IPS-18c (cell line): Measurements from ENCODE around the gene ENOPH1.

Source experiments
- H3K4me3 ChIP-seq: 2 replicates; pipeline ENCODE4 v1.7.0; 2013; ENCODE audit warnings: low read depth, mild to moderate bottlenecking, low read length, moderate library complexity; ENCODE audit not compliant: insufficient read depth
- H3K9me3 ChIP-seq: one replicate; pipeline ENCODE4 v1.6.1; 2013; ENCODE audit warnings: mild to moderate bottlenecking, low read length, moderate library complexity; ENCODE audit not compliant: control insufficient read depth, insufficient read depth

ENOPH1 gene

DNA sequence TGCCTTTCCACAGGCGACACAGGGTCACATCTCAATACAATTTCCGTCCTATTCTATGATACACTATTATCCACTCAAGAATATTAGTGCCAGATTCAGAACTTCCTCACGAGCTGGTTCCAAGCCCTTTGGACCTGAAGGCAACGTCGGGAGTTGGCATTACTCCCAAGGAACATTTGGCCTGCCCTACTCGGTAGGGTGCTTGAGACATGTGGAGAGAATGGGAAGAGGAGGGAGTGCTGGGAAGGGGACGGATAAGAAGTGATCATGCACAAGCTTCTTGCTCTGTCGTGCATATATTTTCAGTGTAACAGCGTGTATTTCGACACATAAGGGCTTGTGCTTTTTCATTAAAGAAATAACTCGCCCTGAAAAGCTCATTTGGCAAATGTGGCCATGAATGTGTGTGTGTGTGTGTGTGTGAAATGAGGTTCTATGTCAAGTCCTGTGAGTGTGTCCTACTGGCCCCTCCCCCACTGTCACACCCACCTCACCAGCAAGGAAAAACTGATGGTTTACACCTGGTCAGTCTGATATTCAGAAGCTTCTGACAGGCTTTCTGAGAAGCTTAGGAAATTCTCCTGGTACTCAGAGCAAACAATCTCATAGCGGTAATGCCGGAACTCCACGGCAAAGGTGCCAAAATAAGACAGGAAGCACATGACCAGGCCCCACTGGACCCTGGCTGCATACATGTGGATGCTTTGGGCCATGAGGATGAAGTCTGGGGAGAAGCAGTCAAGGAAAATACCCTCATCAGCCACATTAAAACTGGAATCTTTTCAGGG lies 54.8 kb downstream of the ENOPH1 start:
- no peak overlapping the region for H3K4me3 ChIP-seq
- H3K9me3 ChIP-seq: no peaks in the 10 kb centered on the region

DNA sequence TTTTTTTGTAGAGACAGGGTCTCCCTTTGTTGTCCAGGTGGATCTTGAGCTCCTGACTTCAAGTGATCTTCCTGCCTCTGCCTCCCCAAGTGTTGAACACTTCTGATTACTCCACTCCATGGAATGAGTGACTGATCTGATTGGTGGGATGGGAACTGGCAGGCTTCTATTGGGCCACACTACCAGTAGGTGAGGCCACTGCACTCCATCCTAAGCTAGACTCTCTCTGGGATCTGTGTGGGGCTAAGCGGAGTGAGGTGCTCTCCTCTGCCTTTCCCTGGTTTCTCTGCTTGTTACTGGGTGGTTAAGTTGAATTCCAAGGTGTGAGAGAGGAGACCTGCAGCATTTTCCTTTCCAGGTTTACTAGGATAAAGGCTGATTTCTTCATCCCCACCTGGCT lies 58.7 kb downstream of the ENOPH1 start:
- H3K9me3 ChIP-seq: no peaks in the 10 kb centered on the region
- no peak overlapping the region for H3K4me3 ChIP-seq

DNA sequence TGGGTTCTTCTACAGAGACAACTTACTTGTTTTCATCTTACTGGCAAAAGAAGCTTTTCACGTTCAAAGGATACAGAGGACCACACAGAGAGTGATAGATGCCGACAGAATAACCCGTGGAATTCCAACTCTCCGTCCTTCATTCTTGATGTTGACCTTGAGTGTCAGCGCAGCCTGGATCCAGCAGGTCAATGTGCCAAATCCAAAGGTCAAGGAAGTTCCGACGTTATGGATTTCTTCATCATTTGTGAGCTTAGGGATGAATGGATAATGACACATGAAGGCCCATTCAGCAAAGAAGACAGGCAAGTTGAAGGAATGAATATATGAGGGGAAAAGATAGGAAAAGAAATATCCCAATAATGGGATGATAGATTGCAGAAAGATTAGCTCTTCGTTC lies 59.6 kb downstream of the ENOPH1 start:
- no peak overlapping the region for H3K4me3 ChIP-seq
- no peaks in the 10 kb centered on the region for H3K9me3 ChIP-seq

DNA sequence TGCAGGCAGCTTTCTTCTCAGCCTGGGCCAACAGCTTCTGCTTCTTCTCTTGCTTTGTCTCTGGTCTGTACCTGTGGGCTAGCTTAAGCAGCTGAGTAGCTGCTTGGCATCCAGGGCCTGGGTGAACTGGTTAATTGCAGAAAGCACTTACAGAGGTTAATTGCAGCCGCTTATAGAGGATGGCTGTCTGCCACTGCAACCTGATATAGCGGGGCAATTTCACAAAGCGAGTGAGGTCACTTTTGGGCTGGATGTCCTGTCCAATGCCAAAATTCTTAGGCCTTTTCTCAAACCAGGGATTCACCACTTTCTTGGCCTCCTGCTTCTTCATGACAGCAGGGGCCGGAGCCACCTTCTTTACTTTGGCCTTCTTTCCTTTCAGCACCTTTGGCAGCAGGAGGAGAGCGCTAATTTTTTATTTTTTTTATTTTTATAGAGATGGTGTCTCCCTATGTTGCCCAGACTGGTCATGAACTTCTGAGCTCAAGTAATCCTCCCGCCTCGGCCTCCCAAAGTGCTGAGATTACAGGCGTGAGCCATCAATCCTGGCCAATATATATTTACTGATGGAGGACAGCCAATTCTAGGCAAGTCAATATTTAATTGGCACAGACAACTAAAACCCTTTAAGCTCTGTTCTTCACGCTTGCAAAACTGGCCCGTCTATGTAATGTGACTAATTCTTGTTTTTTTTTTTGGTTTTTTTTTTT lies 61.0 kb downstream of the ENOPH1 start:
- H3K9me3 ChIP-seq: no peaks in the 10 kb centered on the region
- no peak overlapping the region for H3K4me3 ChIP-seq

DNA sequence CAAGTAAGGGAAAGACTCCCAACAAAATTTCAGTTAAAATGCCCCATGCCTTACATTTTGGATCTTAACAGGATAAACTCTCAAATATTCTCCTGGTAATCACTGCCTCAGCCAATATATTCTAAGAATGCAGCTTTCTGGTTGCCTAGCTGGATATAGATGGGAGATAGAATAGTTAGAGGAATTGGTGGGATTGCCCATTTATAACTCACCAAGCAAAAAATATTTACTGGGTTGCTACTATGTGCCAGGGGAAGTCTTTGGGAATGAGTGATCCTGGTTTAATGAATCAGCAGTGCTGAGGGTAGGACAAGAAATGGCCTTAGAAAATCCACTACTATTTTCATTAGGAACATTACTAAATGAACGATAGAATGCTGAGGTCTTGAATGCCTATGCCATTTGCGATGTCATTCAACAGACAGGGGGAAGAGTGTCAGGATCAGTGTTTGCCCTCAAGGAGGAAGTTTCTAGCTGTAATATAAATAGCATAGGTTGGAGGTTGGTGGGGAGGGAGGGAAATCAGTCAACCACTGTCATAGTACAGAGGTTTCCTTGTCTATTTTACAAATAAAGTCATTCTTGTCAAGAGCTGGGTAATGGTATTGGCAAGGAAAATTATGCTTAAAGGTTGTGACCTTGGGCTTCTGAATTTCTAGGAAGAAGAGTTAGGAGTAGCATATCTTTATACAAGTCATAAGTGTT lies 63.5 kb downstream of the ENOPH1 start:
- Histone ChIP-seq H3K4me3 (no peak overlapping the region), H3K9me3 (no peaks in the 10 kb centered on the region)

DNA sequence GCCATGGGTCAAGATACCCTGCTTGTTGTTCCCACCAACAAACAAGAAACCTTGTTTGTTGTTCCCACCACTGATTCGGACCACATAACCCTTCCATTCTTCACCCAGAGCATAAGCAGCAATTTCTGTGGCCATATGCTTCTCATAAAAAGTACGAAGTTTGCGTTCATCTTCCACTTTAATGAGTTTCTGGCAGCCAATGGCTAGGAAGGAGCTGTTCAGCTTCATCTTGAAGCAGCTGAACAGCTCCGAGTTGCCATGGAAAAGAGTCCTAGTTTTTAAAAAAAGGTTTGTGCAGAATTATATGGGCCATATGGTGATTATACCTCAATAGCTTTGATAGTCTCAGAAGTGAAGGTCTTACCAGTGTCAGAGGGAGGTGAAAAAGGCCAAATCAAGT lies 65.3 kb downstream of the ENOPH1 start:
- no peaks in the 10 kb centered on the region for H3K9me3 ChIP-seq
- H3K4me3 ChIP-seq: no peak overlapping the region

DNA sequence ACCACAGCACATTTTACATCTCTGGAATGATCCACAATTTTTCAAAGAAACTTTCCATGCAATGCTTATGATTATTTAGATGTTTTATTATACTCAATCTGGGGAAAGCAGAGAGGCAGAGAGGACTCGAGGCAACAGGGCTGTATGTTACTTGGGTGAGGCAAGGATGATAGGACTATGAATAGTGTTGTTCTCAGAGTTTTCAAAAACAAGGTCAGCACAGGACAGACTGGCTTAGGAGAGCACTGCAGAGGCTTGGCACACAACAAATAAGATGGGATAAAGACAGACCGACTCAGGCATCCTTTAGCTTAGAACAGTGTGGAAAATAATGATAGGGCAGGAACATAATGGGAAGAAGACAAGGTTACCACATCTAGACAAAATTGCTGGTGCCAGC lies 66.0 kb downstream of the ENOPH1 start:
- no peak overlapping the region for H3K4me3 ChIP-seq
- H3K9me3 ChIP-seq: no peaks in the 10 kb centered on the region

DNA sequence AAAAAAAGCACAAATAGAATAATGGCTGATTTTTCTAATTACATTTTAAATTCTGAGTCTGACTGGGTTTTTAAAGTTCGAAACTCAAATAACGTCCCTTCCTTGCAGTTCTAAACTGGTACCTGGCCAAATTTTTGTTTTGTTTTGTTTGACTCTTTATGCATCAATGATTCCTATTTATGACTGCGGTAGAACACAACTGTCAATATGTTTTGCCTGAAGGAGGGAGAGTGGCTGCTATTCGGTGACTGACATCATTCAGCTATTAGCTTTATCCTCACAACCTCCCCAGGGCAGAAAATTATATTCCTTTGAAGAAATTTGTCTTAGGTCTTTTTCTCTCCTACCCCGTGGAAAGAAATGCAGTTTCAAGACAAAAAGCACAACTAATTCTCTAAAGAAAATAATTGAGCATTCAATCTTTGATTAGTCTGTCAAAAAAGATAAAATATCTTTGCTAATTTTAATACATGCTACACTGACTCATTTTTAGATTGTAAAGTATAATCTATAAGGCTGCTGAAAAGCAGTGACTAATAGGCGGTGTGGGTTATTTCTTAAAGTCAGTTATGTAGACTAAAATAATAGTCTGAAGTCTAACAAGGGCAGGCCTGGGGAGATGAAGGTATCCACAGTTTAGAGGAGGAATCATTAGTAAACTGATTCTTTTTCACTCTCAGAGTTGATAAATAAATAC lies 69.5 kb downstream of the ENOPH1 start:
- no peak overlapping the region for H3K4me3 ChIP-seq
- no peaks in the 10 kb centered on the region for H3K9me3 ChIP-seq

DNA sequence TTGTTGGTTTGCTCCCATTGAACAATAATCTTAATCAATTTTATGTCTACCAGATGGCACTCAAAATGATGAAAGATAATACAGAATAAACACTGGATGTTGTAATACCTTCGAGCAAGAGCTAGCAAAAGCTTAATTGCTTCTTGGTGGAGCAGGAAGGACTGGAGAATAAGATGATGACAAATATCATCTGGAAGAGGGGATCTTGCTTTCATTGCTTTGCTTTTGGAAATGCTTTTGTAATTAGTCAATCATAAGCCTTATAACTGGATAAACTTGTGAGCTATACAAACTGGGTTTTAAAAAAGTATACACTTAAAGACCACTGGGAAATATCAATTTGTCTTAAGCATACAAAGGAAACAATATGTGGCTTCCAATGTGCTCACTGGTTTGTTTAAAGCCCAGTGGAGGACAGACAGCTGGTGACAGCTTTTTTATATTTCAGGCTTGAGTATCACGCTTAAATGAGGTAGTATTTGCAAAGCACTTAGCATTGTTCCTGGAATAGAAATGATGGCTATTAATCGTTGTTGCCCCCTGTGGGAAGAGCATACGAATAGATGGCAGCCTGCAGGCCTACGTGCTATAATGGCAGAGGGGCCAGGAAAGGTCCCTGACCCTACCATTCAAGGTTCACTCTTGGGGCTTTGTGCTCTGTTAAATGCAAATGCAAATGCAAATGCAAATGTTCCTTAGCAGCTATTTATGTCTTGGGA lies 70.2 kb downstream of the ENOPH1 start:
- H3K4me3 ChIP-seq: no peak overlapping the region
- H3K9me3 ChIP-seq: no peaks in the 10 kb centered on the region

DNA sequence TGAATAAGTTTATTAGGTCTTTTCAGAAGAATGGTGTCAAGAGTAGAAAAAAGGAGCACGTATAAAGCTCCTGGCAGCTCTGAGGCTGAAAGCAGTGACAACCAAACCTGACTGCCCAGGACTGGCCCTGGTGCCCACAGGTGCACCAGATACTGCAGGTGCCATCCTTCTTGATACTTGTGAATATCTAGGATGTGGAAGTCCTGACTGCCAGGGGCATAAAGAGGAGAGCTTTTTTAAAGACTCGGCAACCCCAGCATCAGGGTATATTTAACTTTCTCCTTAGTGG lies 70.7 kb downstream of the ENOPH1 start:
- H3K4me3 ChIP-seq: no peak overlapping the region
- H3K9me3 ChIP-seq: no peaks in the 10 kb centered on the region

DNA sequence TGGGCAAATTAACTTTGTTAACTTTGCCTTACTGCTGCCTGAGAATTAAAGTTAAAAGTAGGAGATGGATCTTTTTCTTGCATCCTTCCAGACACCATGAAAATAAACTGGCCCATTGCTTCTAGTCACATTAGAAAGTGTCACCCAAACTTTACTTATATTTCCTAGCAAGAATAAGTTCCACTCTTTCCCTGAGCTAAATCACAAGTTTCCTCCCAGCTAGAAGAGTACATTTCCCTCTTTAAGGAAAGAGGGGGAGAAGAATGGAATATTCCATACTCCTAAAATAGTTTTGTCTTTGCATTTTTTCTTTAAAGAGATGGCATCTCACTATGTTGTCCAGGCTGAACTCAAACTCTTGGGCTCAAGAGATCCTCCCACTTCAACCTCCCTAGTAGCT lies 77.6 kb downstream of the ENOPH1 start:
- Histone ChIP-seq H3K4me3 (no peak overlapping the region), H3K9me3 (peaks cover 3% of the 10 kb centered on the region)

DNA sequence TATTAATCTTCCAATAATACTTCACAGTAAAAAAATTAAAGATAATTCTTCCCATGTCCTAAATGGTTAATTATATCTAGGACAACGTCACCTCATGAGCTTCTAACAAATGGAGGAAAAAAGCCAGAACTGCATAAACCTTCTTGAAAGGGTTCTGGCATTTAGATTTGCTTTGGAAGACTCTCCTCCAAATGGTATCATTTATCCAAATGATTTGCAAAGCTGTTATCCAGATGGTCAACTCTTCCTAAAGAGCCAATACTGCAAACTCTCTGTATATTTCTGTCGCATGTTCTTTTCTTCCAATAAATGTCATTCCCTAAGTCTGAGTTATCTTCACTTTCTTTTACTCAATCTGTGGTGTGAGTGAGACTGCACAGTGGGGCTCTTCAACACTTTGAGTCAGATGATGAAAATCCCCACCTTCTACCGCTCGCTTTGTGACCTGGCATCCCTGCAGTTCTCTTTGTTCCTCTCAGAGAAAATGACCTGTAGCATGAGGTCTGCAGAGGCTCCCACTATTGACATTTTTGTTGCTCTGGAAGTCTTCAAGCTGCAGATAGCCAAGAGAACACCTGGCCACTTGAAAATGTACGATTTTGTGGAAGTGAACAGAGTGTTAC lies 78.5 kb downstream of the ENOPH1 start:
- H3K4me3 ChIP-seq: no peak overlapping the region
- H3K9me3 ChIP-seq: peaks cover 3% of the 10 kb centered on the region

DNA sequence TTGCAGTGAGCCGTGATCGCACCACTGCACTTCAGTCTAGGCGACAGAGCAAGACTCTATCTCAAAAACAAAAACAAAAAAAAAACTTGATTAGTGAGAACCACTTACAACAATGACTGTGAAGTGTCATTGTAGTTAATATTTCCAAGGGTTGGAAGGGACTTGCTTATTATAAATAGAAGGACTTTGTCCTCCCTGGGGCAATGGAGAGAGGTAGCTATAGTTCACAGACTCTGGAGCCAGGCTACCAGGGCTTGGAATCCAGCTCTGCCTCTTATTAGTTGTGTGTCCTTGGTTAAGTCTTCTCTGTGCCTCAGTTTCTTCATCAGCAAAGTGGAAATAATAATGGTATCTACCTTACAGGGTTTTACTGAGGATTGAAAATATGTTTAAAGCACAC lies 79.8 kb downstream of the ENOPH1 start:
- Histone ChIP-seq H3K9me3 (peaks cover 3% of the 10 kb centered on the region), H3K4me3 (no peak overlapping the region)
